Karpas-422 (cell line): ENCODE measurements around the gene IZUMO3. TPM values are rescaled to one million over a fixed set of nuclear protein-coding genes. Genes with fewer than 3 reads are reported as not detected.

Experiments
- DNase-seq: peaks from one replicate; pipeline ENCODE4 v3.0.0-alpha.2; 2015
- H2AFZ ChIP-seq: fragments of 200-600 bp; sonication (generic); 2 replicates; pipeline ENCODE4 v1.6.1; 2014; ENCODE audit warnings: antibody characterized with exemption, low read length, mixed read lengths
- H3K27ac ChIP-seq: fragments of 200-600 bp; sonication (generic); 2 replicates; pipeline ENCODE4 v1.5.1; 2014; ENCODE audit warnings: mild to moderate bottlenecking, low read length, moderate library complexity
- H3K27me3 ChIP-seq: fragments of 200-600 bp; sonication (generic); 2 replicates; pipeline ENCODE4 v1.6.1; 2014; ENCODE audit warnings: low read length, mixed read lengths
- H3K36me3 ChIP-seq: fragments of 200-600 bp; sonication (generic); 2 replicates; pipeline ENCODE4 v1.6.1; 2014; ENCODE audit warnings: low read length, mixed read lengths; ENCODE audit not compliant: insufficient read depth
- H3K4me1 ChIP-seq: fragments of 200-600 bp; sonication (generic); 2 replicates; pipeline ENCODE4 v1.6.1; 2014; ENCODE audit warnings: mild to moderate bottlenecking, low read length, mixed read lengths
- H3K4me2 ChIP-seq: fragments of 200-600 bp; sonication (generic); 2 replicates; pipeline ENCODE4 v1.6.1; 2014; ENCODE audit warnings: low read length, low read depth, mild to moderate bottlenecking; ENCODE audit not compliant: poor library complexity, severe bottlenecking
- H3K4me3 ChIP-seq: fragments of 200-600 bp; sonication (generic); 2 replicates; pipeline ENCODE4 v1.5.1; 2014; ENCODE audit warnings: mild to moderate bottlenecking, antibody characterized with exemption, low read length, mixed read lengths
- H3K79me2 ChIP-seq: fragments of 200-600 bp; sonication (generic); 2 replicates; pipeline ENCODE4 v1.6.1; 2014; ENCODE audit warnings: mild to moderate bottlenecking, low read length, mixed read lengths
- H3K9ac ChIP-seq: fragments of 200-600 bp; sonication (generic); 2 replicates; pipeline ENCODE4 v1.6.0; 2014; ENCODE audit warnings: low read length
- H3K9me2 ChIP-seq: fragments of 200-600 bp; sonication (generic), shearing (Covaris generic); replicated peaks from 2 replicates; pipeline ENCODE4 v1.6.0; 2014; ENCODE audit warnings: mild to moderate bottlenecking, low read length, moderate library complexity; ENCODE audit not compliant: insufficient read depth
- H3K9me3 ChIP-seq: fragments of 300-700, 200-600 bp; sonication (generic); 2 replicates; pipeline ENCODE4 v1.6.1; 2014; ENCODE audit warnings: low read length, mixed read lengths
- H4K20me1 ChIP-seq: fragments of 200-600 bp; sonication (generic); 2 replicates; pipeline ENCODE4 v1.6.1; 2014; ENCODE audit warnings: mild to moderate bottlenecking, antibody characterized with exemption, low read length, low read depth; ENCODE audit not compliant: insufficient read depth
- total RNA-seq: library from RNA; depleted of rRNA; stranded (reverse); fragments of >200 nt; shearing (Covaris generic); gene quantifications from 2 replicates; pipeline ENCODE4 v1.2.3, GENCODE V29; 2014; ENCODE audit warnings: low replicate concordance

The IZUMO3 gene
- total RNA-seq, 1 experiment from 2014 or later, result not detected

DNA sequence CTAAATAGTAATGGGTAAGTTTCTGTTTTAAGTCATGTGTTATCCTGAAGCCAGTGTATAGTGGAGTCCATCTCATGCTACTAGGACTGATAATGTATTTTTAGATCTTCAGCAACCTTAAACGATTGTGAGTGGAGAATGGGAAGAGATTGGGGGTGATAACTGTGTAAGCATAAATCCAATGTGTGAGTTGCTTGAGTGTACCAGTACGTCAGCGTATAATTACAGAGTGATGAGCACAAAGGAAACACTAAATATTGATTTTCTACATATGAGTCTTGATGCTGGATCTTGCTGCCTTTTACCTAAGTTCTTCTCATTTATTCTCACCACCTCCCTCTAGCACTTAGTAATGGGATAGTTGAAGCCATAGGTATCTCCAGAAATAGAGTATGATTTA lies 16.3 kb upstream of the IZUMO3 start:
- H3K4me3 ChIP-seq, result no peak overlapping the region

GRCh38 chr9:24553183-24553552 lies 7.5 kb upstream of the IZUMO3 start:
- no peaks in the 10 kb centered on the region for H4K20me1 ChIP-seq
- no peak for DNase-seq
- H3K4me1 ChIP-seq, result no peaks in the 10 kb centered on the region
- H3K9me2 ChIP-seq, result no peaks in the 10 kb centered on the region
- H3K4me3 ChIP-seq, result no peak overlapping the region
- H3K27ac ChIP-seq, result no peak overlapping the region
- H3K36me3 ChIP-seq, result no peaks in the 10 kb centered on the region
- no peak overlapping the region for H3K4me2 ChIP-seq
- H3K9ac ChIP-seq, result no peak overlapping the region
- H3K27me3 ChIP-seq, result no peaks in the 10 kb centered on the region
- H2AFZ ChIP-seq, result no peak overlapping the region
- H3K9me3 ChIP-seq, result peaks cover 24% of the 10 kb centered on the region
- no peaks in the 10 kb centered on the region for H3K79me2 ChIP-seq

More for the DNA sequence above, 16.3 kb upstream of the IZUMO3 start:
- H3K4me1 ChIP-seq, result no peaks in the 10 kb centered on the region
- DNase-seq, result no peak
- no peaks in the 10 kb centered on the region for H3K79me2 ChIP-seq
- no peak overlapping the region for H3K9ac ChIP-seq
- no peaks in the 10 kb centered on the region for H3K27me3 ChIP-seq
- H3K9me3 ChIP-seq, result peaks cover 28% of the 10 kb centered on the region
- no peak overlapping the region for H3K27ac ChIP-seq
- no peaks in the 10 kb centered on the region for H4K20me1 ChIP-seq
- no peaks in the 10 kb centered on the region; the same call in 1 of the 2 replicates for H3K9me2 ChIP-seq
- H2AFZ ChIP-seq, result no peak overlapping the region
- H3K36me3 ChIP-seq, result no peaks in the 10 kb centered on the region
- H3K4me2 ChIP-seq, result no peak overlapping the region

- DNase-seq, result no peak
- Histone ChIP-seq H2AFZ (no peak overlapping the region), H3K27ac (no peak overlapping the region)
Observed at GRCh38 chr9:24552526-24553182, 7.0 kb upstream of the IZUMO3 start.

GRCh38 chr9:24545285-24545684 lies 412 bp downstream of the IZUMO3 start:
- H3K4me3 ChIP-seq, result no peak overlapping the region
- no peak overlapping the region for H2AFZ ChIP-seq
- no peak overlapping the region for H3K9ac ChIP-seq
- H3K9me2 ChIP-seq, result no peaks in the 10 kb centered on the region
- no peaks in the 10 kb centered on the region for H3K79me2 ChIP-seq
- no peak overlapping the region for H3K27ac ChIP-seq
- peaks cover 28% of the 10 kb centered on the region for H3K9me3 ChIP-seq
- H4K20me1 ChIP-seq, result no peaks in the 10 kb centered on the region
- no peak for DNase-seq
- no peak overlapping the region for H3K4me2 ChIP-seq
- no peaks in the 10 kb centered on the region for H3K36me3 ChIP-seq
- H3K27me3 ChIP-seq, result no peaks in the 10 kb centered on the region
- no peaks in the 10 kb centered on the region for H3K4me1 ChIP-seq

More at GRCh38 chr9:24552526-24553182, 7.0 kb upstream of the IZUMO3 start:
- H3K79me2 ChIP-seq, result no peaks in the 10 kb centered on the region
- H3K9me3 ChIP-seq, result peaks cover 26% of the 10 kb centered on the region
- no peaks in the 10 kb centered on the region for H3K9me2 ChIP-seq
- H3K36me3 ChIP-seq, result no peaks in the 10 kb centered on the region
- no peak overlapping the region for H3K4me2 ChIP-seq
- H3K4me1 ChIP-seq, result no peaks in the 10 kb centered on the region
- H4K20me1 ChIP-seq, result no peaks in the 10 kb centered on the region
- no peak overlapping the region for H3K4me3 ChIP-seq
- H3K27me3 ChIP-seq, result no peaks in the 10 kb centered on the region
- no peak overlapping the region for H3K9ac ChIP-seq

DNA sequence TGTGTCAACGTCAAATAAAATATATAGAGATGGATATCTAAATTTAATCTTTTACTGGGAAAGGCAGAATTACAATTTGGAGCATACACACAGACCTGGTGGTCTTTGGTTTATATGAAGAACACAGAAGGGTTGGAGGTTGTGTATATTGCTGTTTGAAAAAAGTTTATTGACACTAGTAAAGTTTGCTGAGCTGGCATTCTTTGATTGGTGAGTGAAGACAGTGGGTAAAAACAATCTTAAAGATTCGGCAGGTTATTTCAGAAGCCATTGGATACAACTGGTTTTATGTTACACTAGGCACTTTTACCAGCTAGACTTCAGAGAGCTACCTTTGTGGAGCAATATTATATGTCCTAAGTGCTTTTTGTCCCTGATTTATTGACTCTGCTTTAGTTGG lies 27.2 kb downstream of the IZUMO3 start:
- Histone ChIP-seq H4K20me1 (no peaks in the 10 kb centered on the region), H3K79me2 (no peaks in the 10 kb centered on the region), H3K27ac (no peak overlapping the region), H3K27me3 (no peaks in the 10 kb centered on the region), H3K4me2 (no peak overlapping the region), H3K9me2 (no peaks in the 10 kb centered on the region), H3K4me3 (no peak overlapping the region), H3K4me1 (no peaks in the 10 kb centered on the region), H3K9ac (no peak overlapping the region), H2AFZ (no peak overlapping the region), H3K36me3 (no peaks in the 10 kb centered on the region), H3K9me3 (peaks cover 24% of the 10 kb centered on the region; the same call in 1 of the 2 replicates)
- no peak for DNase-seq

- Histone ChIP-seq H3K27me3 (no peaks in the 10 kb centered on the region), H3K4me3 (no peak overlapping the region), H3K4me1 (no peaks in the 10 kb centered on the region), H2AFZ (no peak overlapping the region), H3K9me2 (no peaks in the 10 kb centered on the region), H3K27ac (no peak overlapping the region), H3K36me3 (no peaks in the 10 kb centered on the region), H3K9ac (no peak overlapping the region), H3K79me2 (no peaks in the 10 kb centered on the region), H3K4me2 (no peak overlapping the region), H4K20me1 (no peaks in the 10 kb centered on the region), H3K9me3 (peaks cover 21% of the 10 kb centered on the region)
- DNase-seq, result no peak
Observed at GRCh38 chr9:24516463-24516862, 29.2 kb downstream of the IZUMO3 start.

DNA sequence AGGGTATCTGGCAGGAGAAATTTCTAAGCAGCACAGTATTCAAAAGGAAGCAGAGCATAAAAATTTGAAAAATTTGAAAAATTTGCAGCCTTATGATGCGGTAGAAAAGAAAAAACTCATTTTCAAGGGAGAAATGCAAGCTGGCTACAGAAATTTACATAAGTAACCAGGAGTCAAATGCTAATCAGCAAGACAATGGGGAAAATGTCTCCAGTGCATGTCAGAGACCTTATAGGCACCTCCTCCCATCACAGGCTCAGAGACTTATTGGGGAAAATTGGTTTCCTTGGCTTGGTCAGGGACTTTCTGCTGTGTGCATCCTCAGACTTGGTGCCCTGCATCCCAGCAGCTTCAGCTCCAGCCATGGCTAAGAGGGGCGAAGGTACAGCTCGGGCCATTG lies 35.8 kb downstream of the IZUMO3 start:
- no peak overlapping the region for H3K27ac ChIP-seq
- H4K20me1 ChIP-seq, result no peaks in the 10 kb centered on the region
- no peaks in the 10 kb centered on the region for H3K36me3 ChIP-seq
- H3K9me2 ChIP-seq, result no peaks in the 10 kb centered on the region
- no peak overlapping the region for H3K4me3 ChIP-seq
- no peak for DNase-seq
- H3K9me3 ChIP-seq, result peaks cover 20% of the 10 kb centered on the region
- no peak overlapping the region for H3K4me2 ChIP-seq
- no peak overlapping the region for H2AFZ ChIP-seq
- H3K4me1 ChIP-seq, result no peaks in the 10 kb centered on the region
- H3K79me2 ChIP-seq, result no peaks in the 10 kb centered on the region
- H3K27me3 ChIP-seq, result no peaks in the 10 kb centered on the region
- H3K9ac ChIP-seq, result no peak overlapping the region

GRCh38 chr9:24504521-24504920 lies 41.2 kb downstream of the IZUMO3 start:
- H3K36me3 ChIP-seq, result no peaks in the 10 kb centered on the region
- H2AFZ ChIP-seq, result no peak overlapping the region
- no peak for DNase-seq
- H3K27me3 ChIP-seq, result no peaks in the 10 kb centered on the region
- no peak overlapping the region for H3K4me2 ChIP-seq
- peaks cover 14% of the 10 kb centered on the region for H3K9me3 ChIP-seq
- no peaks in the 10 kb centered on the region for H3K4me1 ChIP-seq
- no peaks in the 10 kb centered on the region for H3K79me2 ChIP-seq
- no peaks in the 10 kb centered on the region for H4K20me1 ChIP-seq
- no peak overlapping the region for H3K9ac ChIP-seq
- H3K4me3 ChIP-seq, result no peak overlapping the region
- H3K27ac ChIP-seq, result no peak overlapping the region
- H3K9me2 ChIP-seq, result no peaks in the 10 kb centered on the region
